GM03348 (cell line): ENCODE data around the gene LDLRAD4.
A peak's percentile ranks its signal among the peaks of the same experiment; 100 is the strongest.

Experiments used
- DNase-seq: peaks from one replicate; pipeline ENCODE4 v3.0.0; 2012; ENCODE audit warnings: low spot score

LDLRAD4 gene

GRCh38 chr18:13430663-13431062, 212.1 kb downstream of the LDLRAD4 start:
- no peak for DNase-seq

DNA sequence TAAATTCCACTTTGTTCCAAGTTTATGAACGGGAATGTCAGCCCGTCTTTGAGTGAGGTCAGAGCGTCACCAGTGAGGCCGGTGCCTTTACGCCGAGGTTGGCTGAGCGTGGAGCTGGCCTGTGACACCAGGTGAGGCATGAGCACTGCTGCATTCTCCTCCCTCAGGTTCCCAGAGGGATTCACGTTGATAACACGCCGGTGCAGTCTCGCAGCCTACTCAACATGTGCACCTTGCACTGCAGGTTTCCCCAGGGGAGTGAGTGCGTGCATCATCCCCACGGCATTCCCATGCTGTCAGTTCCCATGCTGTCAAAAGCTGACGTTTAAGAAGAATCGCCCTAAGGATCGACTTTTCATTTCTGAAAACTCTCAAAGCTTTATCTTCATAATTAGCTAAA, 213.3 kb downstream of the LDLRAD4 start:
- DNase-seq: no peak

DNA sequence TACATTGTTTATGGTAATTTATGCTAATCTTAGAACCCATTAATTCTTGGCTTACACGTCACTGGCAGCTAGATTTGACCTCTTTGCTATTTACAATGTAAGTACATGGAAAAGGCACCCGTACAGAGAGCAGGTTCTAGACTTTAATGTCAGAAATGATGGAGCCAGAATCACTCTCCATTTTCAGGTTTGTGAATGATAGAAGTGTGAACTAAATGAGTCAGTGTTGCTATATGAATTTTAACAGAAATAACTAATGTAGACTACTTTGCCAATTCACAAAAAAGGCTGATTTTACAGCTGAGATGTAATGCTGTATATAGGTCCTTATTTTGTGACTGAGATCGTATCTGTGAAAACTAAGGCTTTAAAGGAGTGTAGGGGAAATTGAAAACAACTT, 214.6 kb downstream of the LDLRAD4 start:
- DNase-seq: no peak

GRCh38 chr18:13433685-13434084, 215.1 kb downstream of the LDLRAD4 start:
- no peak for DNase-seq

DNA sequence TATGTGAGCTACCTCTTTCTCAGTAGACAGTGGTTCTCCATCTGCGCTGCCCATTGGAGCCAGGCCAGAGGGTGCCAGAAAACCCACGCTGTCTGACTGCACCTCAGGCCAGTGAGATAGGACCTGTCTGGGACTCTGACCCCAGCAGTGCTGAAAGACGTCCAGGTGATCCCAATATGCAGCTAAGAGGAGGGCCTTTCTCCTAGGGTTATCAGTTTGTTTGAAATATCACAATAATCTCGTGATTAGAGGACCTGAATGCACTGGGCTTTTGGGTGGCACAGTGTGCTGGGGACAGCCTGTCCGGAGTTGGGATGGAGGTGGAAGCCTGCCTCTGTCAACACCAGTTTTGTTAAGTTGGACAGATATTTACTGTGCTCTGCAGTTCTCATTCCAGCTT, 216.3 kb downstream of the LDLRAD4 start:
- DNase-seq: no peak

GRCh38 chr18:13435586-13436333, 217.2 kb downstream of the LDLRAD4 start:
- peak; percentile 84 for DNase-seq

- no peak for DNase-seq
These were observed 218.0 kb downstream of the LDLRAD4 start for GRCh38 chr18:13436576-13436975.

GRCh38 chr18:13437034-13437433, 218.5 kb downstream of the LDLRAD4 start:
- DNase-seq: peak; percentile 52

- DNase-seq: no peak
These were observed 219.4 kb downstream of the LDLRAD4 start for GRCh38 chr18:13437796-13438506.

DNA sequence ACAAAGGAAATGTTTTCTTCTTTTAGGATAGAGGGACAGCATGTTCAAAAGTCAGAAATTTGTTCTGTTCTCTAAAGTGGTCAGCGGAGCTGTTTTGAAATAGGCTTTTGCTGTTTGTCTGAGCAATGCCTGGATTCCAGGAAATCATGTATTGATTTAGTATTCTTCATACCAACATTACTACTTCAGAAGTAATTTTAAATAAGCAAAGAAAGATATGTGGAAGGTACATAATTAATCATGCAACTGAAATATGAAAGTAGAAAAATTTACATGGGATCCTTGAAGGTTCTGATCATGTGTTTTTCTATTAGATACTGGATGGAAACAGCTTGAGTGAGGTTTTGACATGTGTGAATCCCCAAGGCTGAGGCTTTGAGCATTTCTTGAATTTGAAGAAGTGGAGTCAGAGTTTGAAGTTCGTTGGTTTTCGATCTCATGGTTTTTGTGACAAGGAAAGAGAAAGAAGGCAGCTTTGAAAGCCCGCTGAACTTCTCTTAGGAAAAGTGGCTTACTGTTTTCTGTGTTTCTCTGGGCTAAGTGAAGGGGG, 220.0 kb downstream of the LDLRAD4 start:
- no peak for DNase-seq

GRCh38 chr18:13439461-13439860, 220.9 kb downstream of the LDLRAD4 start:
- no peak for DNase-seq

DNA sequence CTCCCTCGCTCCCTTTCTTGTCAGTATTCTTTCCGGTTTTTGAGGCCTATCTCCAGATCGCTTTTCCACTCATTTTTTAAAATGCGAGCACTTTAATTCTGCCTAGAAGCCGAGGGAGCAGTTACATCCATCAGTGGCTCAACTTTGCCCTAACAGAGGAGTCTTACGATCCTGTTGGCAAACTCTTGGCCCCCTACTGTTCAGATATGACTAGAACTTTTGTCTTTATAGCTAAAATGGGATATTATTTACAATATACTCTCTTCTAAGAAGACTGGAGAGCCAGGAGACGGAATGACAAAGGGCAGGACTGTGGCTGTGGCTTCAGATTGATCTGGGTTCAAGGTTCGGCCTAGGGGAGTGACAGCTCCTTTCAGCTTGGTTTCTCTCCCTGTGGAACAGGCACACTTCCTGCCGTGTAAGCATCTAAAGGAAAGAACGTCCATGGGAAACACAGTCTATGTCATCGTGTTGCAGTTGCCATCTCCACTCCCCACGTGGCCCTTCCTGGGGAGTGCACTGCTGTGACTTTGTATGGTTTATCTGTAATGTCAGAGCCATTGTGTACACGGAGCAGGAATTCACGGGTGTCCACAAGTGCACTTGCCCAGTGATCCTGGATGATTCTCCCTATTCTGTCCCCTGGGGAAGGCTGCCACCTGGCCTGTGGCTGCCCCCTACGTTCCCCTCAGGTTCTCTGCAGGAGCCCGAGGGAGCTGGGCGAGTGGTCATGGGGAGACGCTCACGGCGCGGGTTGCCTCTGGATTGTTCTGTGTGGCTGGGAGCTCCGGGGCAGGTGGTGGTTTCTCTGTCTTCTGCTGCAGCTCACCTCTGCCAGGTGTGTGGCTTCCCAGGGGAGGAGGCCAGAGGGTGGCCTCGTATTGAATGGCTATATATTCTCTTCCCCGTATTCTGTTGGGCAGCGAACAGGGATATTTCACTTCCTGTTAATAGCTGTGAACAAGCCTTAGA, 222.0 kb downstream of the LDLRAD4 start:
- DNase-seq: no peak

DNA sequence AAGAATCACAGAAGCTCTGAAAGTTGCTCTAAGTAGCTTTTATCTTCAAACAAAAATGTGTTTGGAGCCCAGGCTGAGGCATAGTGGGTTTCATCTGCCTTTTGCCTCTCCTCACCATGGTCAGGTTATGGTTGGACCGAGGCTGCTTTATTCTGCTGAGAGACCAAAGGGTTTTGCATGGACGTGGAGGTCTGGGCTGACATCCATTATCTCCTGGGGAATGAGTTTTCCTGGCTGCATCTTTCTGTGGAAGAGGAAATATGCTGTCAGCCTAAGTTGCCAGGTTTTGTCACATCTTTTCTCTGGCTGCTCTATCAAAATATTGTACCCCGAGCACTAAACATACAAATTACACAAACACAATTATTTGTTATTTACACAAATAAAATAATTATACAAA, 223.2 kb downstream of the LDLRAD4 start:
- DNase-seq: no peak

DNA sequence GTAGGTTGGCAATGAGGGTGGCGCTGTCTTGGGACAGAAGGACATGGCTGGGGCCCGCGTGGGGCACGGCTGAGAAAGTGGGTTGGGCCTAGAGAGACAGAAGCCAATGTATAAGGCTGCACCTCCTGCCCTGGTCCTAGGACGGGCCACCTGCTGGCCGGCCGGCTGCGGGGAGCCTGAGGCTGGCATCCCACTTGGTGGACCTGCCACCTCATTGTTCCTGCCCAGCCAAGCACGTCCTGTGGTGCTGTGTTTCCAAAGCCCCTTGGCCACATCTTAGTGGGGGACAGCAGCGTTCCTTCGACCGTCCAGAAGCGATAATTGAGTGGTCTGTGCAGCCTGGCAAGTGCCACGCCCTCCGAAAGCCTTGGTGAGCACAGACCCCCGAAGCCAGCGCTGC, 223.9 kb downstream of the LDLRAD4 start:
- DNase-seq: no peak

GRCh38 chr18:13443552-13443951, 225.0 kb downstream of the LDLRAD4 start:
- no peak for DNase-seq

DNA sequence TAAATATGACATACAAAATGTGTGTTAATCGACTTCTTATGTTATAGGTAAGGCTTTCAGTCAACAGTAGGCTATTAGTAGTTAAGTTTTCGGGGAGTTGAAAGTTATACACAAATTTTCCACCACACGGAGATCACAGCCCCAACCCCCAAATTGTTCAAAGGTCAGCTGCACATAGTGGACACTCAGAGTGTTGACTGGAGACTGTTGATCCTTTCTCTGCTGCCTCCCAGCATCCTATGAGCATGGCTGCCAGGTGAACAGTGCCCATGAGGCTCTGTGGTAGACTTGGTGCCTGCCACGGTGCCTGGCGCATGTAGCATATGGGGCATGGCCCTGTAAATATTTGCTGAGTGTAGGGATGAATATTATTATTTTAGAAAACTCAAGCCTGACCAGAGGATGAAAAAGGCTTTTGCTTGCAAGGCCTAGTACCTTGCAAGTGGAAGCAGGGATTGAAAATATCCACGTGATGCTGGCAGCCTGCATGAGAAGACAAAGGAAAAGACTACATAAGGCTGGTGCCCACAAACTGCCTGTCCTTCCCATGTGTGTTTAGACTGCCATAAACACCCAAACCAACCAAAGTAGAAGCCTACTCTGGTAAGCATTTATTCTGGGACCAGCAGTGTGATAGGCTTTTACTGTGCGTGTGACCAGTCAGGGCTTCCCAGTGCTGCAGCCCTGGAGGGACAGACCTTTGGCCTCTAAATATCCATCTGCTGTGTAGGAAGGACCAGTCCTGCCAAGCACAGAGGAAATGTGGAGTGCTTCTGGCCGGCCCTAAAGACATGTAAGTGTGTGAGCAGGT, 226.1 kb downstream of the LDLRAD4 start:
- no peak for DNase-seq

DNA sequence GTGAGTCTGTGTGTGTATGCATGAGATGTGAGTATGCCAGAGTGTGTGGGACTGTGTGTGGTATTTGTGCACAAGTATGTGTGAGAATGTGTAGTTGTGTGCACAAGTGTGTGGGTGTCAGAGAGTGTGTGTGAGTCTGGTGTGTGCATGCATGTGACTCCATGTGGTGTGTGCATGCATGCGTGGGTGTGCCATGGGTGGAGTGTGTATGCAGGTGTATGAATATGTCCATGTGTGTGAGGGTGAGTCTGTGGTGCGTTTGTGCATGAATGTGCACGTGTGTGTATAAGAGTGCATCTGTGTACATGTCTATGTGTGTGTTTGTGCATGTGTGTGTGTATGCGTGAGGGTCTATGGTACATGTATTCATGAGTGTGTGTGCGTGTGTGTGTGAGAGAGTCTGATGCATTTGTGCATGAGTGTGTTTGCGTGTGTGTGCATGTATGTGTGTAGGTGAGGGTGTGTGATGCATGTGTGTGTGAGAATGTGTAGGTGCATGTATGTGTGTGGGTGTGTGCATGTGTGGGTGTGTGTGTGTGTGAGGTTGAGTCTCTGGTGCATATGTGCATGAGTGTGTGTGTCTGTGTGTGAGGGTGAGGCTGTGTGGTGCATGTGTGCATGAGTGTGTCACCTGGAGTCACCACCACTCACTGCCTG, 226.8 kb downstream of the LDLRAD4 start:
- no peak for DNase-seq

GRCh38 chr18:13446024-13446423, 227.5 kb downstream of the LDLRAD4 start:
- DNase-seq: no peak

DNA sequence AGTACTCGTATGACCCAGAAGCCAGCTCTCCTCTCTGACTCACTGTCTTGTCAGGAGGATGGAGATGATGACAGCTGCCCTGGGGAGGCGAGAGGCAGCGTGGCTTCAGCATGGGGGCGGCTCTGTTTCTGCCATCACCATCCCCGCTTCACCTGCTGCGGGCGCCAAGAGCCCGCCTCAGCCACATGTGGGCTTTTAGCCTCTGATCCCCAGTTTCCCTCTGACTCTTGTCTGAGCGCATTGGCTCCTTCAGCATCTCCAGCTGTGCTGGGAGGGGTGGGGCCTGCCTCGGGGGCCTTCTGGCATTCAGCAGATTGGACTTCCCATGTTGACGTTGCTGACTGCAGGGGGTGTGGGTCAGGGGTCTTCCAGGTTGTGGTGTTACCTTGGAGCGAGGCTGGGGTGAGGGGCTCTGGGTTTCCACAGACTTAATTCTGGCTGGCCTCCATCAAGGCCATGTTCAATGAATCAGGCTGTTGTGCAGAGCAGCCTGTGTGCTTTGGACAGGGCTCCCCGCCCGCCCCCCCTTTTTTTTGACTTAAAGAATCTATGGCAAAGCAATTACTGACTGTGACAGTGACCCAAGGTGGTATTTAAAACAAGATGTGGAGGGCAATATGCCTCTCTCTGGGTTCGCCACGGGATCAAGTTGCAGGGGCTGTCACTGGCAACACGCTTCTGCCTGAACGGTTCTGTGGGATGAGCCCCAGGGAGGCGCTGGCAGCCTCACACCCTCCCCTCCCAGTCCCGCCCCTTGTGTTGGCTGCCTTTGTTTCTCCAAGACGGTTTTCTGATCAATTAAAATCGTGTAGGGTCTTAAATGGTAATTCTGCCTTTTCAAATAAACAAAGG, 228.3 kb downstream of the LDLRAD4 start:
- DNase-seq: peak; percentile 44
